Uterus (tissue), 4 donors: ENCODE measurements around the gene FOXD3. TPM values are rescaled to one million over a fixed set of nuclear protein-coding genes. Genes with fewer than 3 reads are reported as not detected.

ENCODE experiments used
- DNase-seq, 2 donors: peaks; one replicate each; pipeline ENCODE4 v3.0.0-alpha.2; 2019 to 2020
- H3K27ac ChIP-seq, 2 donors: fragments of 200-600 bp; sonication (generic); 1 replicate in 1 of 2; 2 replicates in 1 of 2; pipeline ENCODE4 v1.5.1; 2016 to 2018
- H3K27me3 ChIP-seq, 2 donors: fragments of 200-600 bp; sonication (generic); one replicate each; pipeline ENCODE4 v1.5.1; 2018 to 2019; ENCODE audit warnings: control low read depth in 1 of 2
- H3K36me3 ChIP-seq, 2 donors: fragments of 200-600 bp; sonication (generic); one replicate each; pipeline ENCODE4 v1.5.1; 2019; ENCODE audit warnings: control low read depth in 1 of 2
- H3K4me1 ChIP-seq, 2 donors: fragments of 200-600 bp; sonication (generic); one replicate each; pipeline ENCODE4 v1.5.1; 2018 to 2019; ENCODE audit warnings: control low read depth in 1 of 2
- H3K4me3 ChIP-seq, 2 donors: fragments of 200-600 bp; sonication (generic); 1 replicate in 1 of 2; 2 replicates in 1 of 2; pipeline ENCODE4 v1.5.1; 2018 to 2019; ENCODE audit warnings: mild to moderate bottlenecking in 1 of 2
- H3K9me3 ChIP-seq, 2 donors: fragments of 200-600 bp; sonication (generic); one replicate each; pipeline ENCODE4 v1.5.1; 2019; ENCODE audit warnings: control low read depth in 1 of 2
- CTCF ChIP-seq, 4 experiments: fragments of 200-600 bp in 2 of 4; fragments of 450-650 bp in 2 of 4; sonication (generic) in 2 of 4; IDR thresholded peaks; one replicate each; pipeline ENCODE4 v1.5.1; 2016 to 2019; ENCODE audit warnings: antibody characterized with exemption in 4 of 4, mild to moderate bottlenecking in 2 of 4, moderate library complexity in 1 of 4
- POLR2A ChIP-seq, 2 donors: fragments of 450-650 bp; IDR thresholded peaks; one replicate each; pipeline ENCODE4 v1.6.1; 2016; ENCODE audit warnings: antibody characterized with exemption in 2 of 2, mild to moderate bottlenecking in 1 of 2, moderate library complexity in 1 of 2
- intact Hi-C: fragments of 100-400 bp; cut with DNase I; formaldehyde crosslinking; loops from one replicate; pipeline ENCODE4 v1.15.1; 2023; ENCODE audit warnings: low total_unique reads
- total RNA-seq, 4 donors: library from RNA; depleted of rRNA in 3 of 4; stranded (reverse); fragments of >200 nt in 3 of 4; gene quantifications; one replicate each; pipeline versions ENCODE4 v1.1.0 to v1.2.4, GENCODE V29; 2014 to 2023
- donor health status: DM: yes; HTN: yes; CAD: no.

The FOXD3 gene
- total RNA-seq, 4 donors from 2014 or later, result 0.34 to 1.4 TPM; not detected in 2

GRCh38 chr1:63316984-63317816 is 5.2 kb upstream of the FOXD3 start:
- DNase-seq, result no peak
- H3K27me3 ChIP-seq, result peaks cover 37 to 61% of the 10 kb centered on the region in 2 donors
- peaks cover 0 to 3% of the 10 kb centered on the region in 2 donors for H3K4me1 ChIP-seq
- H3K27ac ChIP-seq, result no peak overlapping the region
- peak overlapping the region in 1 of 2 donors; percentile 11 for H3K4me3 ChIP-seq
- intact Hi-C loops, result no loop called here
- no peaks in the 10 kb centered on the region for H3K36me3 ChIP-seq
- no peaks in the 10 kb centered on the region for H3K9me3 ChIP-seq
- no peak for TF ChIP-seq CTCF (IDR thresholded peaks at IDR 0.05)
- TF ChIP-seq POLR2A (IDR thresholded peaks at IDR 0.05), result no peak

GRCh38 chr1:63317817-63318152 is 4.6 kb upstream of the FOXD3 start:
- no peak overlapping the region for H3K4me3 ChIP-seq
- intact Hi-C loops, result no loop called here
- no peaks in the 10 kb centered on the region for H3K9me3 ChIP-seq
- H3K4me1 ChIP-seq, result peaks cover 0 to 9% of the 10 kb centered on the region in 2 donors
- TF ChIP-seq CTCF (IDR thresholded peaks at IDR 0.05) (no peak), POLR2A (IDR thresholded peaks at IDR 0.05) (no peak)
- H3K36me3 ChIP-seq, result no peaks in the 10 kb centered on the region
- H3K27me3 ChIP-seq, result peaks cover 42 to 63% of the 10 kb centered on the region in 2 donors
- H3K27ac ChIP-seq, result no peak overlapping the region
- DNase-seq, result no peak

- Histone ChIP-seq H3K27ac (no peak overlapping the region), H3K9me3 (no peaks in the 10 kb centered on the region), H3K4me1 (peaks cover 0 to 14% of the 10 kb centered on the region in 2 donors), H3K4me3 (no peak overlapping the region), H3K27me3 (peaks cover 45 to 63% of the 10 kb centered on the region in 2 donors), H3K36me3 (no peaks in the 10 kb centered on the region)
- TF ChIP-seq CTCF (IDR thresholded peaks at IDR 0.05), result no peak
- no peak for TF ChIP-seq POLR2A (IDR thresholded peaks at IDR 0.05)
- intact Hi-C loops, result no loop called here
- no peak for DNase-seq
These were observed 4.0 kb upstream of the FOXD3 start for GRCh38 chr1:63318201-63318979.

GRCh38 chr1:63319046-63320021 is 3.0 kb upstream of the FOXD3 start:
- Histone ChIP-seq H3K4me1 (peaks cover 0 to 23% of the 10 kb centered on the region in 2 donors), H3K36me3 (no peaks in the 10 kb centered on the region), H3K9me3 (no peaks in the 10 kb centered on the region), H3K27me3 (peaks cover 50 to 65% of the 10 kb centered on the region in 2 donors), H3K4me3 (no peak overlapping the region), H3K27ac (no peak overlapping the region)
- TF ChIP-seq POLR2A (IDR thresholded peaks at IDR 0.05) (no peak), CTCF (IDR thresholded peaks at IDR 0.05) (no peak)
- intact Hi-C loops, result no loop called here
- DNase-seq, result no peak
